ENCODE measurements around the gene LLGL2.
"Not testable (repeated sequence)": the region's sequence is repeated elsewhere in the genome, so short reads cannot be mapped to it uniquely, and the experiment has no call there.

LLGL2 gene

GRCh38 chr17:75507733-75508719, 17.5 kb upstream of the LLGL2 start:
- no peak for DNase-seq

- DNase-seq = no peak
Measured at GRCh38 chr17:75508931-75509361, 16.6 kb upstream of the LLGL2 start.

- no peak for DNase-seq
Measured at GRCh38 chr17:75509528-75510258, 15.8 kb upstream of the LLGL2 start.

- no peak for DNase-seq
Measured at GRCh38 chr17:75511270-75511609, 14.3 kb upstream of the LLGL2 start.

GRCh38 chr17:75511610-75512575, 13.6 kb upstream of the LLGL2 start:
- DNase-seq = no peak

GRCh38 chr17:75512926-75513640, 12.4 kb upstream of the LLGL2 start:
- DNase-seq = no peak

- DNase-seq = no peak
Measured at GRCh38 chr17:75513641-75514000, 11.9 kb upstream of the LLGL2 start.

- no peak for DNase-seq
Measured at GRCh38 chr17:75514299-75514918, 11.1 kb upstream of the LLGL2 start.

- no peak for DNase-seq
Measured at GRCh38 chr17:75514919-75515495, 10.5 kb upstream of the LLGL2 start.

- peak; percentile 56 for DNase-seq
Measured at GRCh38 chr17:75515496-75516254, 9.8 kb upstream of the LLGL2 start, which contains the start of gene CASKIN2. CASKIN2 (minus strand) TSS chr17:75515537; CDS start chr17:75513804, 1,733 bp downstream.

- DNase-seq = peak; percentile 36
Measured at GRCh38 chr17:75516255-75516618, 9.3 kb upstream of the LLGL2 start, which contains the start of gene TSEN54. TSEN54 (plus strand) TSS chr17:75516528; CDS start chr17:75516561, 33 bp downstream.

- no peak for DNase-seq
Measured at GRCh38 chr17:75516619-75517296, 8.7 kb upstream of the LLGL2 start.

- DNase-seq = no peak
Measured at GRCh38 chr17:75517297-75517865, 8.1 kb upstream of the LLGL2 start.

- DNase-seq = no peak
Measured at GRCh38 chr17:75518201-75518600, 7.3 kb upstream of the LLGL2 start.

- no peak for DNase-seq
Measured at GRCh38 chr17:75518983-75519537, 6.4 kb upstream of the LLGL2 start.

- DNase-seq = not testable (repeated sequence)
Measured at GRCh38 chr17:75520413-75520812, 5.1 kb upstream of the LLGL2 start.

GRCh38 chr17:75521290-75521689, 4.2 kb upstream of the LLGL2 start:
- no peak for DNase-seq

- DNase-seq = no peak
Measured at GRCh38 chr17:75521951-75522727, 3.4 kb upstream of the LLGL2 start.

Data from NCI-H2029 treated with DMSO at 0.1 percent for 48 hours (cell line).